Measurements from ENCODE around the gene GMEB2.

The GMEB2 gene

DNA sequence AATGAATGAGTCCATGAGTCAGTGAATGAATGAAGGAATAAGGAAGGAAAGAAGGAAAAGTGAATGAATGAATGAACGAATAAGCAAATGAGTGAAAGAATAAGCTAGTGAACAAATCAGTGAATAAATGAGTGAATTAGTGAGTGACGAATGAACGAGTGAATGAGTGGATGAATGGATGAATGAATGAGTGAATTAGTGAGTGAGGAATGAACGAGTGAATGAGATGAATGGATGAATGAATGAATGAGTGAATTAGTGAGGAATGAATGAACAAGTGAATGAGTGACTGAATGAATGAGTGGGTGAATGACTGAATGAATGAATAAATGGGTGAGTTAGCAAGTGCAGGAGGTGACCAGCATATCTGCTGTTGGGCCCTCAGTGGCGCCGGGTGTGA lies 83.2 kb downstream of the GMEB2 start:
- no peak overlapping the region for H3K4me3 ChIP-seq (ENCODE audit: control insufficient read depth, low read depth, low read length)
- TF ChIP-seq, protein P1, sequence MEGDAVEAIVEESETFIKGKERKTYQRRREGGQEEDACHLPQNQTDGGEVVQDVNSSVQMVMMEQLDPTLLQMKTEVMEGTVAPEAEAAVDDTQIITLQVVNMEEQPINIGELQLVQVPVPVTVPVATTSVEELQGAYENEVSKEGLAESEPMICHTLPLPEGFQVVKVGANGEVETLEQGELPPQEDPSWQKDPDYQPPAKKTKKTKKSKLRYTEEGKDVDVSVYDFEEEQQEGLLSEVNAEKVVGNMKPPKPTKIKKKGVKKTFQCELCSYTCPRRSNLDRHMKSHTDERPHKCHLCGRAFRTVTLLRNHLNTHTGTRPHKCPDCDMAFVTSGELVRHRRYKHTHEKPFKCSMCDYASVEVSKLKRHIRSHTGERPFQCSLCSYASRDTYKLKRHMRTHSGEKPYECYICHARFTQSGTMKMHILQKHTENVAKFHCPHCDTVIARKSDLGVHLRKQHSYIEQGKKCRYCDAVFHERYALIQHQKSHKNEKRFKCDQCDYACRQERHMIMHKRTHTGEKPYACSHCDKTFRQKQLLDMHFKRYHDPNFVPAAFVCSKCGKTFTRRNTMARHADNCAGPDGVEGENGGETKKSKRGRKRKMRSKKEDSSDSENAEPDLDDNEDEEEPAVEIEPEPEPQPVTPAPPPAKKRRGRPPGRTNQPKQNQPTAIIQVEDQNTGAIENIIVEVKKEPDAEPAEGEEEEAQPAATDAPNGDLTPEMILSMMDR (conservative IDR thresholded peaks at IDR 0.05; ENCODE audit: control insufficient read depth, insufficient read depth, low read depth, low read length), result no peak
- DNase-seq (ENCODE audit: low read depth), result no peak

DNA sequence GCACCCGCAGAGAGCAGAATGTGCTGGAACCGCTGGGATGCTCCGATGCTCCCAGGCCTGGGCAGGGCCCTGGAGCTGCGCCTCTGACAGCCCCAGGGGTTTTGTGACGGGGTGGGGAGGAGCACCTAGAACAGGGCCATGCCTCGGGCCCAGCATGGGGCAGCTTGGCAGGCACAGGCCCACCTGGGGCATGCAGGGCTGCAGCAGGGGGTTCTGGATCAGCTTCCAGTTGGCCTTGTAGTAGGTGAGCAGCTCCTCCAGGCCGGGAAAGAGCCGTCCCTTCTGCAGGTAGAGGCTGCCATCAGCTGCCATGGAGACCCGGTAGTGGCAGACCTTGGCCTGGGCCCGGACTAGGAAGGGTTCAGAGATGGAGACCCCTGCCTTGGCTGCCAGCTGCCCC lies 83.8 kb downstream of the GMEB2 start:
- no peak overlapping the region for H3K4me3 ChIP-seq (ENCODE audit: control insufficient read depth, low read depth, low read length)
- no peak for DNase-seq (ENCODE audit: low read depth)
- TF ChIP-seq, protein P1 (conservative IDR thresholded peaks at IDR 0.05; ENCODE audit: control insufficient read depth, insufficient read depth, low read depth, low read length), result no peak

DNA sequence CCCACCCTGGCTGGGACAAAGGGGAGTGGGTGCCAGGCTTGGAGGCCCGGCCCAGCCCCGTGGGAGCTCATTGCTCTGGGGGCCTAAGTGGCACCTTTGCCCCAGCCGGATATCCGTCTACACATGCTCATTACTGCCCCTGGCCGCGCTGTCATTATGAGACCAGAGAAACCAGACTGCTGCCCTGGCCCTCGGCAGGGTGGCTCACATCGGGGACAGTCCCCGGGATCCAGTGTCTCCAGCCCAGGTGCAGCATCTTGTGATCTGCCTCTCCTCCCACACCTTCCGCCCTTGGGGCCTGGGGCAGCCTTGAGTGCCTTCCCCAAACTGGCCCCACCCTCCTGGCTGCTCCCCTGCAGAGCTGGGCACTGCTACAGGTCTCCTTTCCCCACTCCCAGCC lies 84.2 kb downstream of the GMEB2 start:
- no peak overlapping the region for H3K4me3 ChIP-seq (ENCODE audit: control insufficient read depth, low read depth, low read length)
- TF ChIP-seq, protein P1 (conservative IDR thresholded peaks at IDR 0.05; ENCODE audit: control insufficient read depth, insufficient read depth, low read depth, low read length), result no peak
- DNase-seq (ENCODE audit: low read depth), result no peak

DNA sequence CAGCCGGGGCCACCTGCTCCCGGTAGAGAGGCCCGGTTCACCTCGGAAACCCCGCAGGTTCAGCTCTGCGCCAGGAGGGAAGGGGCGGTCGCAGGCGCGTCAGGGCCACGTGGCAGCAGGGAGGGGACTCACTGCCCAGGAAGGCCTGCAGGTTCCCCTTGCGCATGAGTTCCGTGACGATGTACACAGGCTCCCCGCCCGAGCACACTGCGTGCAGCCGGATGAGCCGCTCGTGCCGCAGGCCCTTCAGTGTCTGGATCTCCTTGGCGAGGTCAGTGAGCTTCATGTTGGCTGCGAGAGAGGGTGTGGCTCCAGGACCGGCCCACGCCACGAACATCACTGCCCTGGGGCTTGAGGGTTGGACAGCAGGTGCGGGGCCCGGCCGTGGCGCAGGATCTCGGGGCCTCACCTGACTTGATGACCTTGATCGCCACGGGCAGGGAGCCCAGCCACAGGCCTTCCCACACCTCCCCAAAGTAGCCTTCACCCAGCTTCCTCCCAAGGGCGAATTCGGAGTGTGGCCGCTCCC lies 84.8 kb downstream of the GMEB2 start:
- no peak overlapping the region for H3K4me3 ChIP-seq (ENCODE audit: control insufficient read depth, low read depth, low read length)
- no peak for DNase-seq (ENCODE audit: low read depth)
- TF ChIP-seq, protein P1 (conservative IDR thresholded peaks at IDR 0.05; ENCODE audit: control insufficient read depth, insufficient read depth, low read depth, low read length), result no peak

DNA sequence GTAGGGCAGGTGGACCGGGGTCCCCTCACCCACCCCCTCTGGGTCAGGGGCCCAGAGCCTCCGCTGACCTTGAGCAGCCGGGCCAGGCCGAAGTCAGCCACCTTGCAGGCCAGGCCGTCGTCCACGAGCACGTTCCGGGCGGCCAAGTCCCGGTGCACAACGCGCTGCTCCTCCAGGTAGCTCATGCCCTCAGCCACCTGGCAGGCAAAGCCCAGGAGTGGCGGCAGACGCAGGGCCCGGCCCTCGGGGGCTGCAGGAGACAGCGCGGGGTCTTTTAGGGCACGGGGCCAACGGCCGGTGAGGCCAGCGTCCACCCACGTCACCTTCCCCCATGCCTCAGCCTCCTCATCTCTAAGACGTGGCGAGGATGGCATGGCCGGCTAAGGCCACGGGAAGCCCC lies 85.5 kb downstream of the GMEB2 start:
- no peak overlapping the region for H3K4me3 ChIP-seq (ENCODE audit: control insufficient read depth, low read depth, low read length)
- TF ChIP-seq, protein P1 (conservative IDR thresholded peaks at IDR 0.05; ENCODE audit: control insufficient read depth, insufficient read depth, low read depth, low read length), result no peak
- no peak for DNase-seq (ENCODE audit: low read depth)

DNA sequence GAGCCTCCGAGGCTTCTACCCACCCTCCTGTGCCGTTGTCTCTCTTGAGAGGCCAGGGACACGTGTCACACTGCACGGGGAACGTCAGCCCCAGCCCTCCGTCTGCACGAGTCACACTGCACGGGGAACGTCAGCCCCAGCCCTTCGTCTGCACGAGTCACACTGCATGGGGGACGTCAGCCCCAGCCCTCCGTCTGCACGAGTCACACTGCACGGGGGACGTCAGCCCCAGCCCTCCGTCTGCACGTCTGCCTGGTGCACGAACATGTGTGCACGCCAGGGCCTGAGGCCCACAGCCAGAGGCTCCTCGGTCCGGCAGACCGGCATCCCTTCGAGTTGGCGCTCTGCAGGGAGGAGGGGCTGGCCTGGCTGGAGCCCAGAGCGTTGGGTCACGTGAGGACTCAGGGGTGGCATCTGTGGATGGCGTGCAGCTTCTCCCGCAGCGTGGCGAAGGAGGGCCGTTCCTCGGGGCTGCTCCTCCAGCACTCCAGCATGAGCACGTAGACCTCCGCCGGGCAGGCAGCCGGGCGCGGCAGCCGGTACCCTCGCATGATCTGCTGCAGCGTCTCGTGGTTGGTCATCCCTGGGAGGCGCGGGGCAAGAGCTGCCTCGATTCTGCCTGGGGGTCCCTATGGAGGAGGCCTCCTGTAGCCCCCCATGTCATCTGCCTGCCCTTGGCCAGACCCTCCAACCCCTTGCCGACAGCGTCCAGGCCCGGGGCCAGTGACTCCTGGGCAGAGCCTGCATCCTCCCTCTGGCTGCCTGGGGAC lies 86.3 kb downstream of the GMEB2 start:
- peak; percentile 38 for DNase-seq (ENCODE audit: low read depth)
- TF ChIP-seq, protein P1 (conservative IDR thresholded peaks at IDR 0.05; ENCODE audit: control insufficient read depth, insufficient read depth, low read depth, low read length), result no peak
- H3K4me3 ChIP-seq (ENCODE audit: control insufficient read depth, low read depth, low read length), result no peak overlapping the region
